Endodermal cell (in vitro differentiated cells): ENCODE data around the gene INSM2. TPM values are rescaled to one million over a fixed set of nuclear protein-coding genes. Genes with fewer than 3 reads are reported as not detected.

Source experiments
- DNase-seq: peaks from one replicate; pipeline ENCODE4 v3.0.0-alpha.2; 2017
- H3K27ac ChIP-seq: 2 replicates; pipeline ENCODE4 v1.5.1; 2013; ENCODE audit warnings: mild to moderate bottlenecking, low read depth, low read length, moderate library complexity
- H3K27me3 ChIP-seq: 2 replicates; pipeline ENCODE4 v1.6.1; 2013; ENCODE audit warnings: mild to moderate bottlenecking, low read length, moderate library complexity; ENCODE audit not compliant: insufficient read depth, control insufficient read depth, poor library complexity, severe bottlenecking
- H3K36me3 ChIP-seq: 2 replicates; pipeline ENCODE4 v1.7.0; 2013; ENCODE audit warnings: mild to moderate bottlenecking, low read length, moderate library complexity; ENCODE audit not compliant: control insufficient read depth, insufficient read depth
- H3K4me1 ChIP-seq: one replicate; pipeline ENCODE4 v1.7.0; 2013; ENCODE audit warnings: low read length; ENCODE audit not compliant: control insufficient read depth, insufficient read depth
- H3K4me3 ChIP-seq: 2 replicates; pipeline ENCODE4 v1.5.1; 2013; ENCODE audit warnings: mild to moderate bottlenecking, low read length, moderate library complexity
- H3K9ac ChIP-seq: 2 replicates; pipeline ENCODE4 v1.6.1; 2013; ENCODE audit warnings: mild to moderate bottlenecking, low read length, moderate library complexity; ENCODE audit not compliant: poor library complexity, severe bottlenecking; ENCODE audit errors: extremely low read depth
- H3K9me3 ChIP-seq: 2 replicates; pipeline ENCODE4 v1.6.1; 2013; ENCODE audit warnings: mild to moderate bottlenecking, low read length, moderate library complexity; ENCODE audit not compliant: control insufficient read depth
- H3K27ac Mint-ChIP-seq: 2 replicates; pipeline ENCODE4 v1.8.0; 2020; ENCODE audit warnings: mixed read lengths
- H3K27me3 Mint-ChIP-seq: 2 replicates; pipeline ENCODE4 v1.8.0; 2021; ENCODE audit warnings: mild to moderate bottlenecking, mixed read lengths; ENCODE audit not compliant: insufficient read depth
- H3K36me3 Mint-ChIP-seq: 2 replicates; pipeline ENCODE4 v1.8.0; 2020; ENCODE audit warnings: low read depth, mixed read lengths
- H3K4me1 Mint-ChIP-seq: 2 replicates; pipeline ENCODE4 v1.8.0; 2020; ENCODE audit warnings: mixed read lengths
- H3K4me3 Mint-ChIP-seq: 2 replicates; pipeline ENCODE4 v1.8.0; 2020; ENCODE audit warnings: mild to moderate bottlenecking, moderate library complexity, mixed read lengths
- H3K9me3 Mint-ChIP-seq: 2 replicates; pipeline ENCODE4 v1.8.0; 2020; ENCODE audit warnings: mild to moderate bottlenecking, mixed read lengths
- WGBS, 2 experiments: methylation state at CpG; one replicate each; pipeline versions ENCODE4 v1.1.5 to v1.1.7; 2013; ENCODE audit warnings: missing lambda C conversion rate in 2 of 2, mixed read lengths in 1 of 2; ENCODE audit not compliant: insufficient coverage in 1 of 2, insufficient read length in 1 of 2; 5-methylcytosine and 5-hydroxymethylcytosine counted together
- total RNA-seq, 2 donors: library from RNA; stranded (reverse); fragmentation: NEBNext Ultra II Directional in 1 of 2; extraction: Animal tissue kit (Norgen Biotek cat#: 25700) in 1 of 2; gene quantifications; 2 replicates in 1 of 2; 3 replicates in 1 of 2; pipeline ENCODE4 v1.2.1, GENCODE V29; 2021
- TF ChIP-seq, protein P1 (sequence below): fragments of 200-600 bp; sonication (generic); conservative IDR thresholded peaks from 2 replicates; pipeline ENCODE4 v1.5.0; 2021; ENCODE audit warnings: antibody characterized with exemption, mild to moderate bottlenecking

The INSM2 gene
- total RNA-seq, 2 donors from 2014 or later, result 0.15 to 0.18 TPM

DNA sequence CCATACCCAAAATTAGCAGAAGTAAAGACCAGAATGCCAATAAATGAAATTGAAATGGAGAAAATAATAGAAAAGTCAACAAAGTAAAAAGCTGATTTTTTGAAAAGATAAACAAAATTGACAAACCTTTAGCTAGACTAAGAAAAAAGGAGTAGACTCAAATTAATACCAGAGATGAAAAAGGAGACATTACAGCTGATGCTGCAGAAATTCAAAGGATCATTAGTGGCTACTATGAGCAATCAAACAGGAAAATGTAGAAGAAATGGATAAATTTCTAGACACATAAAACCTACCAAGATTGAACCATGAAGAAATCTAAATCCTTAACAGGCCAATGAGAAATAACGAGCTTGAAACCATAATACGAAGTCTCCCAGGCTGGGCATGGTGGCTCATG, 34.8 kb upstream of the INSM2 start:
- no peaks in the 10 kb centered on the region for H3K36me3 Mint-ChIP-seq
- no peak overlapping the region for H3K4me3 ChIP-seq

DNA sequence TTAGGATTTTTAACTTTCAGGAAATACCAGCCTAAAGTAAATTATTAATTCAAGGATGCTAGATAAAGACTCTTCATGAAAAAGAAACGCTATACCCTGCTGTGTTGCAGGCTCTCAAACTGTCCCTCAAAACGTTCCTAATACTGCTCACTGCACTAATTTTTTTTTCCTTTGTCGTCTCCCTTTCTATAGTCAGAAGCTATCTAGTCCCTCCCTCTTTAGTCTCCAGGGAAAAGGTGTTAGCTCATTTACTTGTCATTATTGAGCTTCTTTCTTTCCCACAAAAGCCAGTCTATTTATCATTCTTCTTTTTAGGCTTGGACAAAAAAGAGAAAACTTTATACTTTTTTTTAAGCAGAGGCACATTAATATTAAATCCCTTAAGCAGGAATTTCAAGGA, 30.3 kb upstream of the INSM2 start:
- Histone ChIP-seq H3K27ac (no peak overlapping the region), H3K4me1 (no peaks in the 10 kb centered on the region), H3K9ac (no peak overlapping the region), H3K9me3 (no peaks in the 10 kb centered on the region), H3K36me3 (no peaks in the 10 kb centered on the region), H3K27me3 (no peaks in the 10 kb centered on the region), H3K4me3 (no peak overlapping the region)
- H3K27me3 Mint-ChIP-seq, result peaks cover 13% of the 10 kb centered on the region
- peaks cover 2% of the 10 kb centered on the region for H3K4me1 Mint-ChIP-seq
- H3K36me3 Mint-ChIP-seq, result no peaks in the 10 kb centered on the region
- TF ChIP-seq, protein P1, sequence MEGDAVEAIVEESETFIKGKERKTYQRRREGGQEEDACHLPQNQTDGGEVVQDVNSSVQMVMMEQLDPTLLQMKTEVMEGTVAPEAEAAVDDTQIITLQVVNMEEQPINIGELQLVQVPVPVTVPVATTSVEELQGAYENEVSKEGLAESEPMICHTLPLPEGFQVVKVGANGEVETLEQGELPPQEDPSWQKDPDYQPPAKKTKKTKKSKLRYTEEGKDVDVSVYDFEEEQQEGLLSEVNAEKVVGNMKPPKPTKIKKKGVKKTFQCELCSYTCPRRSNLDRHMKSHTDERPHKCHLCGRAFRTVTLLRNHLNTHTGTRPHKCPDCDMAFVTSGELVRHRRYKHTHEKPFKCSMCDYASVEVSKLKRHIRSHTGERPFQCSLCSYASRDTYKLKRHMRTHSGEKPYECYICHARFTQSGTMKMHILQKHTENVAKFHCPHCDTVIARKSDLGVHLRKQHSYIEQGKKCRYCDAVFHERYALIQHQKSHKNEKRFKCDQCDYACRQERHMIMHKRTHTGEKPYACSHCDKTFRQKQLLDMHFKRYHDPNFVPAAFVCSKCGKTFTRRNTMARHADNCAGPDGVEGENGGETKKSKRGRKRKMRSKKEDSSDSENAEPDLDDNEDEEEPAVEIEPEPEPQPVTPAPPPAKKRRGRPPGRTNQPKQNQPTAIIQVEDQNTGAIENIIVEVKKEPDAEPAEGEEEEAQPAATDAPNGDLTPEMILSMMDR, result no peak
- H3K4me3 Mint-ChIP-seq, result no peak overlapping the region
- peaks cover 2% of the 10 kb centered on the region for H3K9me3 Mint-ChIP-seq
- no peak overlapping the region for H3K27ac Mint-ChIP-seq
- DNase-seq, result no peak
- 56 to 60% methylated on average over 3 of the region's 3 CpGs for WGBS, 2 experiments

More for the DNA sequence above, 34.8 kb upstream of the INSM2 start:
- Histone ChIP-seq H3K9me3 (no peaks in the 10 kb centered on the region), H3K27ac (no peak overlapping the region), H3K4me1 (no peaks in the 10 kb centered on the region), H3K36me3 (no peaks in the 10 kb centered on the region), H3K9ac (no peak overlapping the region), H3K27me3 (no peaks in the 10 kb centered on the region)
- WGBS, 2 experiments, result 84 to 93% methylated on average over 2 of the region's 2 CpGs
- TF ChIP-seq, protein P1, result no peak
- Mint-ChIP-seq H3K4me1 (peaks cover 2% of the 10 kb centered on the region), H3K27me3 (peaks cover 11% of the 10 kb centered on the region), H3K27ac (no peak overlapping the region), H3K4me3 (no peak overlapping the region), H3K9me3 (peaks cover 2% of the 10 kb centered on the region)
- DNase-seq, result no peak

DNA sequence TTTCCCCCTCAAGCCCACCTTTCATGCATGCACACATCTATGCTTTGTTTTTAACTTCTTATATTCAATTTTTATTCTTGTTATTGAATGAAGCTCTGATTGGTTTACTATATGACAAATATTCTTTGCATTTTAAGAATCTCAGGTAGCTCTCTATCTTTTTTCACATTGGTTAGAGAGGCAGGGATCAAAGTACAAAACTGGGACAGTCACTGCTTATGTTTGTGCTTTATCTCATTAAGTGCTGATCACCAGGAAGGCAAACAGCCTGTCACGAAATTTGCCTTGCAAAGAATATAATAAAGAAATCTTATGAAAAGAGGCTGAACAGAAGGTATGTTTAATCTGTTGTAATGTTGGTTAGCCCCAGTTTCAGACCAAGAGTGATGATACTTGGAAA, 29.7 kb upstream of the INSM2 start:
- H3K27ac ChIP-seq, result no peak overlapping the region

More for the DNA sequence above, 29.7 kb upstream of the INSM2 start:
- Histone ChIP-seq H3K4me3 (no peak overlapping the region), H3K4me1 (no peaks in the 10 kb centered on the region), H3K36me3 (no peaks in the 10 kb centered on the region), H3K9me3 (no peaks in the 10 kb centered on the region), H3K9ac (no peak overlapping the region), H3K27me3 (no peaks in the 10 kb centered on the region)
- H3K36me3 Mint-ChIP-seq, result no peaks in the 10 kb centered on the region
- no peak overlapping the region for H3K4me3 Mint-ChIP-seq
- H3K27me3 Mint-ChIP-seq, result peaks cover 13% of the 10 kb centered on the region
- 60 to 81% methylated on average over 1 of the region's 1 CpG for WGBS, 2 experiments
- H3K9me3 Mint-ChIP-seq, result peaks cover 2% of the 10 kb centered on the region
- DNase-seq, result no peak
- peaks cover 2% of the 10 kb centered on the region for H3K4me1 Mint-ChIP-seq
- H3K27ac Mint-ChIP-seq, result no peak overlapping the region
- TF ChIP-seq, protein P1, result no peak
